Measurements from ENCODE around the gene MYLK3. TPM values are rescaled to one million over a fixed set of nuclear protein-coding genes. Genes with fewer than 3 reads are reported as not detected.

MYLK3 gene
- 0.13 TPM for total RNA-seq (2013)
- under 1 TPM in 1 of 3 donors, not detected in 2; 0.32 TPM for polyA plus RNA-seq
- polyA minus RNA-seq = 0.08 and 0.28 TPM in 2 replicates
- total RNA-seq = 0 to 2.7 (median 0.41) reads per million in 11 experiments

GRCh38 chr16:46747777-46748651 is at the start of gene MYLK3:
MYLK3 (minus strand) TSS chr16:46748344; CDS start chr16:46748193, 151 bp downstream.
- Histone ChIP-seq H4K20me1 (ENCODE audit: insufficient read depth, low read length) (no peaks in the 10 kb centered on the region), H3K27ac (ENCODE audit: low read depth in 1 of 2, low read length in 2 of 2) (no peak within 1 kb of the TSS), H3K9me3 (replicated peaks in 1 of 2; ENCODE audit: control insufficient read depth in 1 of 2, insufficient read depth in 1 of 2, low read length in 2 of 2) (no peaks in the 10 kb centered on the region), H2AFZ (ENCODE audit: insufficient read depth, low read depth, low read length, poor library complexity, severe bottlenecking) (peak within 1 kb of the TSS; percentile 57), H3K4me1 (ENCODE audit: control insufficient read depth in 1 of 2, insufficient read depth in 2 of 2, low read length in 2 of 2) (peaks cover 25 to 34% of the 10 kb centered on the region in 2 donors), H3K4me2 (replicated peaks; ENCODE audit: extremely low read depth, low read length, poor library complexity, severe bottlenecking) (no peak within 1 kb of the TSS), H3K79me2 (ENCODE audit: insufficient read depth, low read length) (no peaks in the 10 kb centered on the region), H3K36me3 (replicated peaks in 1 of 2; ENCODE audit: control insufficient read depth in 1 of 2, insufficient read depth in 2 of 2, low read length in 2 of 2) (no peaks in the 10 kb centered on the region), H3K4me3 (replicated peaks in 1 of 3; ENCODE audit: low read depth in 2 of 3, low read length in 3 of 3) (no peak within 1 kb of the TSS), H3K9ac (ENCODE audit: insufficient read depth, low read length, poor library complexity, severe bottlenecking) (no peak within 1 kb of the TSS), H3K27me3 (ENCODE audit: control insufficient read depth in 2 of 2, insufficient read depth in 2 of 2, low read length in 2 of 2) (no peaks in the 10 kb centered on the region)
- Mint-ChIP-seq H3K4me1 (peaks cover 25% of the 10 kb centered on the region), H3K36me3 (no peaks in the 10 kb centered on the region), H3K9me3 (peaks cover 0 to under 1% (median 0%) of the 10 kb centered on the region in 7 donors), H3K27ac (peak within 1 kb of the TSS in 1 of 7 donors; percentile 40), H3K4me3 (no peak within 1 kb of the TSS), H3K27me3 (ENCODE audit: low read depth in 3 of 3) (peaks cover 0 to 2% (median 0%) of the 10 kb centered on the region in 3 donors)
- no peak for TF ChIP-seq CTCF (IDR thresholded peaks at IDR 0.05)
- intact Hi-C loops (cut with micrococcal nuclease) = no loop called here
- WGBS (ENCODE audit: insufficient coverage) = 88% methylated on average over 20 of the region's 25 CpGs
- DNase-seq = no peak

- intact Hi-C loops (cut with micrococcal nuclease) = no loop called here
- no peak for TF ChIP-seq CTCF (IDR thresholded peaks at IDR 0.05)
- peaks cover 9 to 25% of the 10 kb centered on the region in 2 donors for H3K36me3 Mint-ChIP-seq
- H3K4me3 ChIP-seq (replicated peaks in 1 of 3; ENCODE audit: low read depth in 2 of 3, low read length in 3 of 3) = no peak overlapping the region
- H3K4me2 ChIP-seq (replicated peaks; ENCODE audit: extremely low read depth, low read length, poor library complexity, severe bottlenecking) = no peak overlapping the region
- no peaks in the 10 kb centered on the region for H3K79me2 ChIP-seq (ENCODE audit: insufficient read depth, low read length)
- no peaks in the 10 kb centered on the region for H3K4me1 ChIP-seq (ENCODE audit: control insufficient read depth in 1 of 2, insufficient read depth in 2 of 2, low read length in 2 of 2)
- no peaks in the 10 kb centered on the region for H3K4me1 Mint-ChIP-seq
- no peaks in the 10 kb centered on the region for H3K27me3 Mint-ChIP-seq (ENCODE audit: low read depth in 3 of 3)
- H4K20me1 ChIP-seq (ENCODE audit: insufficient read depth, low read length) = no peaks in the 10 kb centered on the region
- H3K27ac ChIP-seq (ENCODE audit: low read depth in 1 of 2, low read length in 2 of 2) = no peak overlapping the region
- peaks cover 2 to 3% of the 10 kb centered on the region in 2 donors for H3K36me3 ChIP-seq (replicated peaks in 1 of 2; ENCODE audit: control insufficient read depth in 1 of 2, insufficient read depth in 2 of 2, low read length in 2 of 2)
- H3K27me3 ChIP-seq (ENCODE audit: control insufficient read depth in 2 of 2, insufficient read depth in 2 of 2, low read length in 2 of 2) = no peaks in the 10 kb centered on the region
- H3K9me3 Mint-ChIP-seq = peaks cover 16 to 42% (median 24%) of the 10 kb centered on the region in 7 donors
- H3K27ac Mint-ChIP-seq = no peak overlapping the region
- H3K4me3 Mint-ChIP-seq = no peak overlapping the region
- no peak overlapping the region for H3K9ac ChIP-seq (ENCODE audit: insufficient read depth, low read length, poor library complexity, severe bottlenecking)
- no peak for DNase-seq
- WGBS (ENCODE audit: insufficient coverage) = no CpG with 5 or more reads among the region's 4 CpGs
- no peak overlapping the region for H2AFZ ChIP-seq (ENCODE audit: insufficient read depth, low read depth, low read length, poor library complexity, severe bottlenecking)
- H3K9me3 ChIP-seq (replicated peaks in 1 of 2; ENCODE audit: control insufficient read depth in 1 of 2, insufficient read depth in 1 of 2, low read length in 2 of 2) = peaks cover 7 to 11% of the 10 kb centered on the region in 2 donors
Observed at GRCh38 chr16:46797501-46797900, 49.4 kb upstream of the MYLK3 start.
